ENCODE measurements around the gene PNPO. TPM values are rescaled to one million over a fixed set of nuclear protein-coding genes. Genes with fewer than 3 reads are reported as not detected.

The PNPO gene
- 3.1 TPM for polyA plus RNA-seq (2013, experiment 1 of 2)
- polyA plus RNA-seq (2013, experiment 2 of 2) = 2.7 TPM

GRCh38 chr17:47941246-47942095 is at the start of gene PNPO:
Gene PNPO, plus strand, starts transcription at chr17:47941571. Its CDS starts 105 bp downstream, at chr17:47941676.
- H3K9me3 ChIP-seq (replicated peaks in 1 of 2; ENCODE audit: control insufficient read depth in 2 of 2, insufficient read depth in 1 of 2, low read depth in 1 of 2, low read length in 2 of 2) = peaks cover 0 to 2% of the 10 kb centered on the region in 2 donors
- H4K91ac ChIP-seq (ENCODE audit: low read depth, low read length, poor library complexity) = no peak within 1 kb of the TSS
- no peak within 1 kb of the TSS for H3K4ac ChIP-seq (ENCODE audit: low read length)
- H4K8ac ChIP-seq (ENCODE audit: low read depth, low read length) = peak within 1 kb of the TSS; percentile 94
- peak within 1 kb of the TSS; percentile 80 for H3K18ac ChIP-seq (ENCODE audit: low read length)
- WGBS, 2 donors (ENCODE audit: extremely low coverage in 2 of 2, insufficient read length in 2 of 2, insufficient replicate concordance in 1 of 2) = no CpG with 5 or more reads among the region's 50 CpGs
- no peak within 1 kb of the TSS for H3K27ac ChIP-seq (replicated peaks; ENCODE audit: low read length)
- H2AK5ac ChIP-seq (ENCODE audit: low read depth, low read length) = peak within 1 kb of the TSS; percentile 43
- H3K79me1 ChIP-seq (ENCODE audit: low read depth, low read length) = no peaks in the 10 kb centered on the region
- H2BK12ac ChIP-seq (ENCODE audit: low read length) = no peak within 1 kb of the TSS
- H3K4me3 ChIP-seq (ENCODE audit: low read length in 2 of 2) = peak within 1 kb of the TSS; percentile 60 to 83
- H2BK120ac ChIP-seq (ENCODE audit: low read depth, low read length) = no peak within 1 kb of the TSS
- H3K4me2 ChIP-seq (ENCODE audit: insufficient read depth, low read length, poor library complexity, severe bottlenecking) = peak within 1 kb of the TSS; percentile 67
- peaks cover 0 to 8% (median 0%) of the 10 kb centered on the region in 3 experiments for H3K27me3 ChIP-seq (ENCODE audit: control insufficient read depth in 3 of 3, insufficient read depth in 3 of 3, low read depth in 1 of 3, low read length in 3 of 3)
- peak within 1 kb of the TSS; percentile 22 for H3K23ac ChIP-seq (ENCODE audit: low read depth, low read length, poor library complexity)
- H2BK5ac ChIP-seq (ENCODE audit: low read length) = peak within 1 kb of the TSS; percentile 32
- peaks cover 0 to 9% of the 10 kb centered on the region in 2 donors for H3K36me3 ChIP-seq (replicated peaks in 1 of 2; ENCODE audit: control insufficient read depth in 2 of 2, insufficient read depth in 2 of 2, low read length in 2 of 2)
- no peak within 1 kb of the TSS for H3K14ac ChIP-seq (ENCODE audit: low read length)
- peak within 1 kb of the TSS; percentile 91 for H2AFZ ChIP-seq (ENCODE audit: low read length)
- H3K4me1 ChIP-seq (ENCODE audit: control insufficient read depth in 2 of 2, insufficient read depth in 1 of 2, low read depth in 1 of 2, low read length in 2 of 2) = peaks cover 4 to 7% of the 10 kb centered on the region in 2 donors
- peak within 1 kb of the TSS; percentile 91 for H3K9ac ChIP-seq (ENCODE audit: low read depth, low read length, poor library complexity)
- DNase-seq (ENCODE audit: low spot score) = peak; percentile 54
- peak within 1 kb of the TSS; percentile 35 for H2BK15ac ChIP-seq (ENCODE audit: low read length)

GRCh38 chr17:47894498-47895346 is 46.6 kb upstream of the PNPO start:
- Histone ChIP-seq H2BK15ac (ENCODE audit: low read length) (no peak overlapping the region), H4K8ac (ENCODE audit: low read depth, low read length) (no peak overlapping the region), H3K18ac (ENCODE audit: low read length) (peak overlapping the region; percentile 5), H3K27ac (replicated peaks; ENCODE audit: low read length) (no peak overlapping the region), H3K4ac (ENCODE audit: low read length) (no peak overlapping the region), H3K79me1 (ENCODE audit: low read depth, low read length) (peaks cover 3% of the 10 kb centered on the region), H2AK5ac (ENCODE audit: low read depth, low read length) (no peak overlapping the region), H4K91ac (ENCODE audit: low read depth, low read length, poor library complexity) (no peak overlapping the region), H2BK5ac (ENCODE audit: low read length) (no peak overlapping the region), H3K4me3 (ENCODE audit: low read length in 2 of 2) (peak overlapping the region; percentile 67 to 85), H3K4me2 (ENCODE audit: insufficient read depth, low read length, poor library complexity, severe bottlenecking) (peak overlapping the region; percentile 78), H2BK12ac (ENCODE audit: low read length) (no peak overlapping the region), H2AFZ (ENCODE audit: low read length) (peak overlapping the region; percentile 78), H3K9ac (ENCODE audit: low read depth, low read length, poor library complexity) (peak overlapping the region; percentile 89), H3K4me1 (ENCODE audit: control insufficient read depth in 2 of 2, insufficient read depth in 1 of 2, low read depth in 1 of 2, low read length in 2 of 2) (peaks cover 6 to 7% of the 10 kb centered on the region in 2 donors), H2BK120ac (ENCODE audit: low read depth, low read length) (no peak overlapping the region), H3K14ac (ENCODE audit: low read length) (no peak overlapping the region), H3K36me3 (replicated peaks in 1 of 2; ENCODE audit: control insufficient read depth in 2 of 2, insufficient read depth in 2 of 2, low read length in 2 of 2) (peaks cover 0 to 19% of the 10 kb centered on the region in 2 donors), H3K27me3 (ENCODE audit: control insufficient read depth in 3 of 3, insufficient read depth in 3 of 3, low read depth in 1 of 3, low read length in 3 of 3) (no peaks in the 10 kb centered on the region), H3K23ac (ENCODE audit: low read depth, low read length, poor library complexity) (no peak overlapping the region), H3K9me3 (replicated peaks in 1 of 2; ENCODE audit: control insufficient read depth in 2 of 2, insufficient read depth in 1 of 2, low read depth in 1 of 2, low read length in 2 of 2) (no peaks in the 10 kb centered on the region)
- DNase-seq (ENCODE audit: low spot score) = no peak
- WGBS, 2 donors (ENCODE audit: extremely low coverage in 2 of 2, insufficient read length in 2 of 2, insufficient replicate concordance in 1 of 2) = 100% methylated on average over 1 of the region's 11 CpGs; no CpG with 5 or more reads in 1 of the 2 donors

- DNase-seq (ENCODE audit: low spot score) = no peak
- H3K4me3 ChIP-seq (ENCODE audit: low read length in 2 of 2) = peak overlapping the region; percentile 67 to 85
- no peak overlapping the region for H3K14ac ChIP-seq (ENCODE audit: low read length)
- peaks cover 3% of the 10 kb centered on the region for H3K79me1 ChIP-seq (ENCODE audit: low read depth, low read length)
- H2BK12ac ChIP-seq (ENCODE audit: low read length) = no peak overlapping the region
- peak overlapping the region; percentile 89 for H3K9ac ChIP-seq (ENCODE audit: low read depth, low read length, poor library complexity)
- no CpG with 5 or more reads among the region's 25 CpGs for WGBS, 2 donors (ENCODE audit: extremely low coverage in 2 of 2, insufficient read length in 2 of 2, insufficient replicate concordance in 1 of 2)
- peaks cover 0 to 25% of the 10 kb centered on the region in 2 donors for H3K36me3 ChIP-seq (replicated peaks in 1 of 2; ENCODE audit: control insufficient read depth in 2 of 2, insufficient read depth in 2 of 2, low read length in 2 of 2)
- H3K18ac ChIP-seq (ENCODE audit: low read length) = peak overlapping the region; percentile 5
- peaks cover 6 to 7% of the 10 kb centered on the region in 2 donors for H3K4me1 ChIP-seq (ENCODE audit: control insufficient read depth in 2 of 2, insufficient read depth in 1 of 2, low read depth in 1 of 2, low read length in 2 of 2)
- H2BK15ac ChIP-seq (ENCODE audit: low read length) = no peak overlapping the region
- H2BK5ac ChIP-seq (ENCODE audit: low read length) = no peak overlapping the region
- no peak overlapping the region for H2AK5ac ChIP-seq (ENCODE audit: low read depth, low read length)
- H3K4me2 ChIP-seq (ENCODE audit: insufficient read depth, low read length, poor library complexity, severe bottlenecking) = peak overlapping the region; percentile 78
- no peak overlapping the region for H3K4ac ChIP-seq (ENCODE audit: low read length)
- H2BK120ac ChIP-seq (ENCODE audit: low read depth, low read length) = no peak overlapping the region
- no peaks in the 10 kb centered on the region for H3K27me3 ChIP-seq (ENCODE audit: control insufficient read depth in 3 of 3, insufficient read depth in 3 of 3, low read depth in 1 of 3, low read length in 3 of 3)
- H3K27ac ChIP-seq (replicated peaks; ENCODE audit: low read length) = no peak overlapping the region
- H2AFZ ChIP-seq (ENCODE audit: low read length) = peak overlapping the region; percentile 78
- H3K23ac ChIP-seq (ENCODE audit: low read depth, low read length, poor library complexity) = peak overlapping the region; percentile 15
- H4K8ac ChIP-seq (ENCODE audit: low read depth, low read length) = no peak overlapping the region
- no peak overlapping the region for H4K91ac ChIP-seq (ENCODE audit: low read depth, low read length, poor library complexity)
- H3K9me3 ChIP-seq (replicated peaks in 1 of 2; ENCODE audit: control insufficient read depth in 2 of 2, insufficient read depth in 1 of 2, low read depth in 1 of 2, low read length in 2 of 2) = no peaks in the 10 kb centered on the region
Observed at GRCh38 chr17:47895347-47895855, 46.0 kb upstream of the PNPO start.

All from neuronal stem cell (in vitro differentiated cells).